Type B pancreatic cell (in vitro differentiated cells): Measurements from ENCODE around the gene CCDC174. TPM values are rescaled to one million over a fixed set of nuclear protein-coding genes. Genes with fewer than 3 reads are reported as not detected.

Experiments
- DNase-seq: peaks from one replicate; pipeline ENCODE4 v3.0.0; 2021; ENCODE audit warnings: mixed read lengths; ENCODE audit not compliant: unreplicated experiment; ENCODE audit errors: extremely low spot score
- H3K27ac Mint-ChIP-seq: 2 replicates; pipeline ENCODE4 v1.8.0; 2021; ENCODE audit warnings: mild to moderate bottlenecking, mixed read lengths
- H3K27me3 Mint-ChIP-seq: 2 replicates; pipeline ENCODE4 v1.8.0; 2021; ENCODE audit warnings: mixed read lengths
- H3K36me3 Mint-ChIP-seq: 2 replicates; pipeline ENCODE4 v1.8.0; 2021; ENCODE audit warnings: mixed read lengths
- H3K4me1 Mint-ChIP-seq: one replicate; pipeline ENCODE4 v1.8.0; 2021; ENCODE audit warnings: mixed read lengths; ENCODE audit not compliant: unreplicated experiment
- H3K4me3 Mint-ChIP-seq: 2 replicates; pipeline ENCODE4 v1.8.0; 2021; ENCODE audit warnings: mild to moderate bottlenecking, mixed read lengths
- H3K9me3 Mint-ChIP-seq: 2 replicates; pipeline ENCODE4 v1.8.0; 2021; ENCODE audit warnings: mixed read lengths
- CTCF ChIP-seq: fragments of 200-600 bp; sonication (generic); conservative IDR thresholded peaks from 2 replicates; pipeline ENCODE4 v1.5.0; 2021; ENCODE audit warnings: antibody characterized with exemption, mild to moderate bottlenecking
- long read RNA-seq: library from polyadenylated mRNA; unstranded; transcript quantifications from one replicate; pipeline ENCODE4 v2.0.0, GENCODE V29; 2020
- total RNA-seq: library from RNA; stranded (reverse); gene quantifications from 2 replicates; pipeline ENCODE4 v1.2.1, GENCODE V29; 2021; ENCODE audit warnings: low replicate concordance

CCDC174 gene
- 20.7 and 23.2 TPM in 2 replicates for total RNA-seq
- long read RNA-seq, partial matches to known transcripts: 17 of 30 reads
- long read RNA-seq, other reads (novel, unspliced or antisense): 8 of 30 reads

GRCh38 chr3:14651440-14652251 is at the start of gene CCDC174:
CCDC174 (plus strand) TSS chr3:14651762; CDS start chr3:14651837, 75 bp downstream.
- peak within 1 kb of the TSS; percentile 99 for H3K4me3 Mint-ChIP-seq
- H3K27me3 Mint-ChIP-seq: peaks cover 28% of the 10 kb centered on the region
- H3K36me3 Mint-ChIP-seq: peaks cover 8% of the 10 kb centered on the region
- H3K4me1 Mint-ChIP-seq: peaks cover 13% of the 10 kb centered on the region
- H3K9me3 Mint-ChIP-seq: no peaks in the 10 kb centered on the region
- H3K27ac Mint-ChIP-seq: peak within 1 kb of the TSS; percentile 96
- no peak for TF ChIP-seq CTCF
- peak; percentile 87 for DNase-seq

DNA sequence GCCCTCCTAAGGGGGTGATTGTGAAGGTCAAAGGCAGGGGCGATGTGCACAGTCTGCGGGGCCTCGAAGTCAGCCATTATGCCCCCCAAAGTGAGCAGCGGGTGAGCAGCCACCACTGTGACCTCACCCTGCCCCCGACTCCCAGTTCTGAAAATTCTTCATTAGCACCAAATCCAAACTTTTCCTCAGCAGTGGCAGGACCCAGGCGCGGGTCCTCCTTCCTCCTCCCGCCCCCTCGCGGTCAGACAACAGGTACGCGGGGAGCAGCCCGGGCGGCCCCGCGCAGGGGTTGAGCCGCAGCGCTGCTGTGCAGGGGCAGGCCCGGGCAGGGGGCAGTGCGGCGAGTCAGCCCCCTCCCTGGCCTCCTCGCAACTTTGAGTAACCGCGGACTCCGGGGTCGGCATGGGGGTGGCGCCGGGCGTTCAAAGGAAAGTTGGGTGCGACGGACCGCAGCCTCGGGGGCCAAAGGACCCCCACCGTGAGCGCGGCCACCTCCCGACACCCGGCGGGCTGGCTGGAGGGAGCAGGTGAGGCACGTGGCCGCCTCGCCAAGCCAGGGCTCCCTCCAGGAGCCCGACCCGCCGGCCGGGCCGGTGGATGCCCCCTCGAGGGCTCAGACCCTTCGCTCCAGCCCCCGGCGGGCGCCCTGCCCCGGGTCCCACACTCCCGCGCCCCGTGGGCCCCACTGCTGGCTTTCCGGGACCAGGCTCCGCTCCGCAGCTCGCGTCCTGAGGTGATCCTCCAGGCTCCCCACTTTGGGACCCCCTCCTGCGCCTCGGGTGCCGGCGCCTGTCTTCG is 49.4 kb upstream of the CCDC174 start:
- H3K9me3 Mint-ChIP-seq: peaks cover 15% of the 10 kb centered on the region
- peak; percentile 67 for TF ChIP-seq CTCF
- peaks cover 82% of the 10 kb centered on the region for H3K27me3 Mint-ChIP-seq
- no peaks in the 10 kb centered on the region for H3K36me3 Mint-ChIP-seq
- H3K4me1 Mint-ChIP-seq: peaks cover 5% of the 10 kb centered on the region
- H3K4me3 Mint-ChIP-seq: peak overlapping the region; percentile 67
- no peak overlapping the region for H3K27ac Mint-ChIP-seq
- DNase-seq: no peak

GRCh38 chr3:14602804-14603644 is 48.5 kb upstream of the CCDC174 start:
- Mint-ChIP-seq H3K36me3 (no peaks in the 10 kb centered on the region), H3K9me3 (peaks cover 14% of the 10 kb centered on the region), H3K4me1 (peaks cover 5% of the 10 kb centered on the region), H3K4me3 (peak overlapping the region; percentile 37), H3K27ac (no peak overlapping the region), H3K27me3 (peaks cover 85% of the 10 kb centered on the region)
- no peak for DNase-seq
- no peak for TF ChIP-seq CTCF

DNA sequence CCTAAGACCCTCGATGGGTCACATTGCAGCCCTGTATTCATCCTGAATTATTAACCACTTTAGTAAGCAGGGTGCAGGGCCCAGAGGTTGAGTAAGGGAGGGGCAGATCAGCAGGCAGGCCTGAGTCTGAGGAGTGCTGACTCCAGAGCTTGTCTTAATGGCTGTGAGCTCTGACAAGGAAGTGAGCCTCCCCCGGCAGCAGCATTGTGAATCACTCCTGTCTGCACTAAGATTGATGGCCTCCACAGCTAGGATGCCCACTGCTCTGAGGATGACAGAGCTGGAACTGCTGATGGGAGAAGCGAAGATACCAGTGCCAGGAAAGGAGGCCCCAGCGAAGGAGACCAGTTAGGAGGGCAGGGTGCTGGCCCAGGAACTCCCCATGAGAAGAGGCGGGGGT is 46.5 kb upstream of the CCDC174 start:
- Mint-ChIP-seq H3K9me3 (peaks cover 5% of the 10 kb centered on the region), H3K4me1 (no peaks in the 10 kb centered on the region), H3K27me3 (peaks cover 77% of the 10 kb centered on the region), H3K4me3 (peak overlapping the region; percentile 35), H3K27ac (peak overlapping the region; percentile 90), H3K36me3 (no peaks in the 10 kb centered on the region)
- DNase-seq: no peak
- TF ChIP-seq CTCF: no peak

DNA sequence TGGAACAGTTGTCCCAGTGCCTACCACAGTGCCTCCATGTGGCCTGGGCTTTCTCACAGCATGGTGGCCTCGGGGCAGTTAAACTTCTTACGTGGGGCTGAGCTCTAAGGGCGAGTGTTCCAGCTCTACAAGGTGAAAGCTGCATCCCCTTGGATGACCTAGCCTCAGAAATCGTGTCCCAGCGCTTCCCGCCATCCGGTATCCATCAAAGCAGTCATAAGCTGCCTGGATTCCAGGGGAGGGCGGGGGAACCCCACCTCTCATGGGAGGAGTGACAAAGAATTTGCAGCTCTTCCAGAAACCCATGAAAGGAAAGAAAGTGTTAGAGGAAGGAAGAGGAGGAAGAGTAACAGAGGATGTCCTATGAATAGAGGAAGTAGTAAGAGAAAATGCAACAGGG is 45.8 kb upstream of the CCDC174 start:
- Mint-ChIP-seq H3K9me3 (peaks cover 5% of the 10 kb centered on the region), H3K27me3 (peaks cover 77% of the 10 kb centered on the region), H3K27ac (peak overlapping the region; percentile 22), H3K36me3 (no peaks in the 10 kb centered on the region), H3K4me1 (no peaks in the 10 kb centered on the region), H3K4me3 (no peak overlapping the region)
- no peak for TF ChIP-seq CTCF
- no peak for DNase-seq
